GM12878 (cell line): ENCODE results near the gene MRM1.

Source experiments
- EED ChIP-seq: sonication (generic); IDR thresholded peaks from 2 replicates; pipeline ENCODE4 v1.6.1; 2016; ENCODE audit warnings: antibody characterized with exemption, low read depth
- EZH2 ChIP-seq: IDR thresholded peaks from 2 replicates; pipeline ENCODE4 v1.6.1; 2012; ENCODE audit warnings: low read depth, mild to moderate bottlenecking, control low read depth, inconsistent platforms, low read length, borderline replicate concordance; ENCODE audit not compliant: control insufficient read depth
- HCFC1 ChIP-seq: fragments of 150-350 bp; IDR thresholded peaks from 2 replicates; pipeline ENCODE4 v1.6.1; 2014; ENCODE audit warnings: low read length
- HDGF ChIP-seq: fragments of 450-650 bp; IDR thresholded peaks from 2 replicates; pipeline ENCODE4 v1.6.1; 2016; ENCODE audit warnings: antibody characterized with exemption
- JUND ChIP-seq: IDR thresholded peaks from 2 replicates; pipeline ENCODE4 v1.6.1; 2012; ENCODE audit warnings: low read depth, mild to moderate bottlenecking, low read length, improper control_type of control experiment, moderate library complexity
- KDM1A ChIP-seq: fragments of 200-600 bp; sonication (generic); IDR thresholded peaks from 2 replicates; pipeline ENCODE4 v1.6.1; 2016; ENCODE audit warnings: borderline replicate concordance
- POLR2A ChIP-seq: IDR thresholded peaks from 2 replicates; pipeline ENCODE4 v1.6.1; 2011; ENCODE audit warnings: low read depth, mild to moderate bottlenecking, low read length
- POLR2AphosphoS5 ChIP-seq: IDR thresholded peaks from 2 replicates; pipeline ENCODE4 v1.6.1; 2011; ENCODE audit warnings: mild to moderate bottlenecking, low read length, inconsistent platforms
- STAT1 ChIP-seq: fragments of 450-650 bp; conservative IDR thresholded peaks from 2 replicates; pipeline ENCODE4 v1.6.1; 2014; ENCODE audit warnings: antibody characterized with exemption, mild to moderate bottlenecking
- TCF7 ChIP-seq: IDR thresholded peaks from 2 replicates; pipeline ENCODE4 v1.6.1; 2014; ENCODE audit warnings: antibody characterized with exemption, borderline replicate concordance
- ZNF274 ChIP-seq: IDR thresholded peaks from one replicate; pipeline ENCODE4 v1.8.0; 2011; ENCODE audit not compliant: insufficient read length, insufficient read depth
- TF ChIP-seq, protein P1 (sequence below), 3 experiments: IDR thresholded peaks in 2 of 3; conservative IDR thresholded peaks in 1 of 3; 2 replicates each; pipeline ENCODE4 v1.5.1; 2011; ENCODE audit warnings: low read depth in 3 of 3, low read length in 3 of 3, mild to moderate bottlenecking in 3 of 3, control low read depth in 2 of 3, moderate library complexity in 2 of 3, inconsistent platforms in 1 of 3, mixed read lengths in 1 of 3; ENCODE audit not compliant: control insufficient read depth in 2 of 3, insufficient read depth in 1 of 3; ENCODE audit errors: extremely low read depth in 1 of 3
- TF ChIP-seq, protein P2 (sequence below): IDR thresholded peaks from 2 replicates; pipeline ENCODE4 v1.6.1; 2012; ENCODE audit warnings: low read depth, low read length, improper control_type of control experiment
- TF ChIP-seq, protein P3 (sequence below): IDR thresholded peaks from 2 replicates; pipeline ENCODE4 v1.6.1; 2011; ENCODE audit warnings: borderline replicate concordance, low read depth, mild to moderate bottlenecking, moderate library complexity, mixed read lengths, low read length; ENCODE audit not compliant: insufficient read depth; ENCODE audit errors: extremely low read length

DNA sequence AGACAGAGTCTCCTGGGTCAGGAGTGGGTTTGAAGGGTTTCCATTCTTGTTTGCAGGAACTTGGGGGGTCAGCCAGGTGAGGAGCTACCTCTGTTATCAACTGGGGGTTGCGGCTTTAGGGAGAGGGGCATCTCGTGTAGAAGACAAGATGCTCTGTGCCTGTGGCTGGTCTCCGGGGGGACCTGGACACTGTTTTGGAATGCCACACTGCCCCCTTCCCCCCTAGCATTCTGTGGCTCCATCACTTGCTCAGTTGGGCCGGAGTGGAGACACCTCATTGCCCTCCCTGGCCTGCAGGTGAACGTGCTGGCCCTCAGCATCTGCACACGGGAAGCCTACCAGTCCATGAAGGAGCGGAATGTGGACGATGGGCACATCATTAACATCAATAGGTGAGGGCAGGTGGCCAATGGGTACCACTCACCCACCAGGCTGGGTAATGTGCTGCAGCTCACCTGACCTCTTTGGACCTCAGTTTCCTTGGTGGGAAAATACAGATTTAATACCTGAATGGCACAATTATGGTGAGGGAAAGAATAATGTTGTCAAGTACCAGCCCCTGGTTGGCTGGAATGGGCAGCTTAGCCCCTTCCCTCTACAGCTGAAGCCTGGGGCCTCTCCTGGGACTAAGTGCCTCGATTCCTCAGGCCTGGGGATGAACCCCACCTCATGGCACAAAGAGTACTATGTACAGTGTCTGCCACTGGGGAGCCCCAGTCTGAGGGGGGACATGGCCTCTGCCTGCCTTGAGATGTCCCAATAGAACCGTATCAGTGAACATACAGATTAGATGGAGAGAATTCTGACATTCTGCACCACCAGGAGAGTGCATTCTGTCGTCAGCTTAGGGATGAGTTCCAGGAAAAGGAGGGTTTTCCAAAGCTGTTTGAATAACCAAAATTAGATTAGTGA lies 3.3 kb upstream of the MRM1 start:
- TF ChIP-seq, protein P1, sequence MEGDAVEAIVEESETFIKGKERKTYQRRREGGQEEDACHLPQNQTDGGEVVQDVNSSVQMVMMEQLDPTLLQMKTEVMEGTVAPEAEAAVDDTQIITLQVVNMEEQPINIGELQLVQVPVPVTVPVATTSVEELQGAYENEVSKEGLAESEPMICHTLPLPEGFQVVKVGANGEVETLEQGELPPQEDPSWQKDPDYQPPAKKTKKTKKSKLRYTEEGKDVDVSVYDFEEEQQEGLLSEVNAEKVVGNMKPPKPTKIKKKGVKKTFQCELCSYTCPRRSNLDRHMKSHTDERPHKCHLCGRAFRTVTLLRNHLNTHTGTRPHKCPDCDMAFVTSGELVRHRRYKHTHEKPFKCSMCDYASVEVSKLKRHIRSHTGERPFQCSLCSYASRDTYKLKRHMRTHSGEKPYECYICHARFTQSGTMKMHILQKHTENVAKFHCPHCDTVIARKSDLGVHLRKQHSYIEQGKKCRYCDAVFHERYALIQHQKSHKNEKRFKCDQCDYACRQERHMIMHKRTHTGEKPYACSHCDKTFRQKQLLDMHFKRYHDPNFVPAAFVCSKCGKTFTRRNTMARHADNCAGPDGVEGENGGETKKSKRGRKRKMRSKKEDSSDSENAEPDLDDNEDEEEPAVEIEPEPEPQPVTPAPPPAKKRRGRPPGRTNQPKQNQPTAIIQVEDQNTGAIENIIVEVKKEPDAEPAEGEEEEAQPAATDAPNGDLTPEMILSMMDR (IDR thresholded peaks at IDR 0.05 in 2 of 3, conservative IDR thresholded peaks at IDR 0.05 in 1 of 3; ENCODE audit: control insufficient read depth in 2 of 3, extremely low read depth in 1 of 3, insufficient read depth in 1 of 3, low read depth in 3 of 3, low read length in 3 of 3) = no peak
- TF ChIP-seq EZH2 (no peak), EED (no peak), KDM1A (no peak), STAT1 (no peak), HDGF (no peak), POLR2AphosphoS5 (no peak), ZNF274 (no peak), TCF7 (no peak), POLR2A (no peak), HCFC1 (no peak), JUND (no peak)
- TF ChIP-seq, protein P2, sequence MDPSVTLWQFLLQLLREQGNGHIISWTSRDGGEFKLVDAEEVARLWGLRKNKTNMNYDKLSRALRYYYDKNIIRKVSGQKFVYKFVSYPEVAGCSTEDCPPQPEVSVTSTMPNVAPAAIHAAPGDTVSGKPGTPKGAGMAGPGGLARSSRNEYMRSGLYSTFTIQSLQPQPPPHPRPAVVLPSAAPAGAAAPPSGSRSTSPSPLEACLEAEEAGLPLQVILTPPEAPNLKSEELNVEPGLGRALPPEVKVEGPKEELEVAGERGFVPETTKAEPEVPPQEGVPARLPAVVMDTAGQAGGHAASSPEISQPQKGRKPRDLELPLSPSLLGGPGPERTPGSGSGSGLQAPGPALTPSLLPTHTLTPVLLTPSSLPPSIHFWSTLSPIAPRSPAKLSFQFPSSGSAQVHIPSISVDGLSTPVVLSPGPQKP = no peak
- TF ChIP-seq, protein P3, sequence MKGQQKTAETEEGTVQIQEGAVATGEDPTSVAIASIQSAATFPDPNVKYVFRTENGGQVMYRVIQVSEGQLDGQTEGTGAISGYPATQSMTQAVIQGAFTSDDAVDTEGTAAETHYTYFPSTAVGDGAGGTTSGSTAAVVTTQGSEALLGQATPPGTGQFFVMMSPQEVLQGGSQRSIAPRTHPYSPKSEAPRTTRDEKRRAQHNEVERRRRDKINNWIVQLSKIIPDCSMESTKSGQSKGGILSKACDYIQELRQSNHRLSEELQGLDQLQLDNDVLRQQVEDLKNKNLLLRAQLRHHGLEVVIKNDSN = no peak
